Upper lobe of right lung (tissue), 1 donor: ENCODE data around the gene IRF4. TPM values are rescaled to one million over a fixed set of nuclear protein-coding genes. Genes with fewer than 3 reads are reported as not detected.

ENCODE experiments used
- ATAC-seq: fragments of 200-7000 bp; cut with Tn5 transposase; one replicate; pipeline ENCODE4 v1.9.1; 2020; ENCODE audit warnings: mild to moderate bottlenecking, moderate library complexity
- DNase-seq: peaks from one replicate; pipeline ENCODE4 v3.0.0-alpha.2; 2020
- H3K27ac ChIP-seq: fragments of 200-600 bp; one replicate; pipeline ENCODE4 v1.8.0; 2022
- H3K27me3 ChIP-seq: fragments of 200-600 bp; one replicate; pipeline ENCODE4 v1.8.0; 2022; ENCODE audit warnings: mild to moderate bottlenecking
- H3K36me3 ChIP-seq: fragments of 200-600 bp; one replicate; pipeline ENCODE4 v1.8.0; 2022
- H3K4me1 ChIP-seq: fragments of 200-600 bp; one replicate; pipeline ENCODE4 v1.8.0; 2022
- H3K4me3 ChIP-seq: fragments of 200-600 bp; one replicate; pipeline ENCODE4 v1.8.0; 2022; ENCODE audit warnings: mild to moderate bottlenecking
- H3K9me3 ChIP-seq: fragments of 200-600 bp; one replicate; pipeline ENCODE4 v1.8.0; 2022
- intact Hi-C: fragments of 100-400 bp; cut with DNase I; formaldehyde crosslinking; loops from one replicate; pipeline ENCODE4 v1.11.0; 2022
- total RNA-seq: library from RNA; stranded (reverse); fragmentation: NEBNext Ultra II Directional; extraction: Animal tissue kit (Norgen Biotek cat#: 25700); gene quantifications from one replicate; pipeline ENCODE4 v1.2.1, GENCODE V29; 2021
- TF ChIP-seq, protein P1 (sequence below): fragments of 200-600 bp; IDR thresholded peaks from one replicate; pipeline ENCODE4 v1.8.0; 2022; ENCODE audit warnings: antibody characterized with exemption
- donor health status: DM: no; HTN: yes; CAD: no; lungs with severe emphysema.

Gene IRF4
- total RNA-seq, 1 donor from 2014 or later, result 3.7 TPM

DNA sequence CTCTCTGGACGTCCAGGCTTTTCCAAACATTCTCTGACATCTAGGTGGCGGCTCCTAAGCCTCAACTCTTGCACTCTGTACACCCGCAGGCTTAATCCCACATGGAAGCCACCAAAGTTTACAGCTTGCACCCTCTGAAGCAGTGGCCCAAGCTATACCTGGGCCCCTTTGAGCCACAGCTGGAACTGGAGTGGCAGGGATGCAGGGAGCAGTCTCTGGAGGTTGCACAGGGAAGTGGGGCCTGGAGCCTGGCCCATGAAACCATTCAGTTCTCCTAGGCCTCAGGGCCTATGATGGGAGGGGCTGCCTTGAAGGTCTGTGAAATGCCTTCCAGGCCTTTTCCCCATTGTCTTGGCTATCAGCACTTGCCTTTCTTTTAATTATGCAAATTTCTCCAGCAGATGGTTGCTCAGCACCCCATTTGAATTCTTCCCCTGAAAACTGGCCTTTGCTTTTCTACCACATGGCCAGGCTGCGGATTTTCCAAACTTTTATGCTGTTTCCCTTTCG lies 64.9 kb downstream of the IRF4 start:
- Histone ChIP-seq H3K27me3 (no peaks in the 10 kb centered on the region), H3K9me3 (no peaks in the 10 kb centered on the region), H3K36me3 (no peaks in the 10 kb centered on the region), H3K27ac (no peak overlapping the region), H3K4me1 (no peaks in the 10 kb centered on the region), H3K4me3 (no peak overlapping the region)
- TF ChIP-seq, protein P1, sequence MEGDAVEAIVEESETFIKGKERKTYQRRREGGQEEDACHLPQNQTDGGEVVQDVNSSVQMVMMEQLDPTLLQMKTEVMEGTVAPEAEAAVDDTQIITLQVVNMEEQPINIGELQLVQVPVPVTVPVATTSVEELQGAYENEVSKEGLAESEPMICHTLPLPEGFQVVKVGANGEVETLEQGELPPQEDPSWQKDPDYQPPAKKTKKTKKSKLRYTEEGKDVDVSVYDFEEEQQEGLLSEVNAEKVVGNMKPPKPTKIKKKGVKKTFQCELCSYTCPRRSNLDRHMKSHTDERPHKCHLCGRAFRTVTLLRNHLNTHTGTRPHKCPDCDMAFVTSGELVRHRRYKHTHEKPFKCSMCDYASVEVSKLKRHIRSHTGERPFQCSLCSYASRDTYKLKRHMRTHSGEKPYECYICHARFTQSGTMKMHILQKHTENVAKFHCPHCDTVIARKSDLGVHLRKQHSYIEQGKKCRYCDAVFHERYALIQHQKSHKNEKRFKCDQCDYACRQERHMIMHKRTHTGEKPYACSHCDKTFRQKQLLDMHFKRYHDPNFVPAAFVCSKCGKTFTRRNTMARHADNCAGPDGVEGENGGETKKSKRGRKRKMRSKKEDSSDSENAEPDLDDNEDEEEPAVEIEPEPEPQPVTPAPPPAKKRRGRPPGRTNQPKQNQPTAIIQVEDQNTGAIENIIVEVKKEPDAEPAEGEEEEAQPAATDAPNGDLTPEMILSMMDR, result no peak
- no peak for ATAC-seq
- intact Hi-C loops, result no loop called here
- no peak for DNase-seq

DNA sequence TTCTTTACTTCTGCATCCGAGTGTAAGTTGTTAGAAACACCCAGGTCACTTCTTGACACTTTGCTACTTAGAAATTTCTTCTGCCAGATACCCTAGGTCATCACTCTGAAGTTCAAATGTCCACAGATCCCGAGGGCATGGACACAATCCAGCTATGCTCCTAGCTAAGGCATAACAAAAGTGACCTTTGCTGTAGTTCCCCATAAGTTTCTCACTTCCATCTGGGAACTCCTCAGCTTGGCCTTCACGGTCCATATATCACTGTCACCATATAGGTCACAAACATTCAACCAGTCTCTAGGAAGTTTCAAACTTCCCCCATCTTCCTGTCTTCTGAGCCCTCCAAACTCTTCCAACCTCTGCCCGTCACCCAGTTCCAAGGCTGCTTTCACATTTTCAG lies 65.3 kb downstream of the IRF4 start:
- TF ChIP-seq, protein P1, result no peak
- no peak for ATAC-seq
- Histone ChIP-seq H3K36me3 (no peaks in the 10 kb centered on the region), H3K27me3 (no peaks in the 10 kb centered on the region), H3K27ac (no peak overlapping the region), H3K4me3 (no peak overlapping the region), H3K4me1 (no peaks in the 10 kb centered on the region), H3K9me3 (no peaks in the 10 kb centered on the region)
- intact Hi-C loops, result no loop called here
- DNase-seq, result no peak

Other genes with a start within 250 kb of the IRF4 start
- gene DUSP22, start 99.3 kb upstream of the IRF4 start, total RNA-seq, result 61.2 TPM